SHP77 treated with DMSO at 0.1 percent for 48 hours (cell line): ENCODE results near the gene GAPDH.
"Not testable (repeated sequence)": the region's sequence is repeated elsewhere in the genome, so short reads cannot be mapped to it uniquely, and the experiment has no call there.

Experiments used
- DNase-seq: peaks from one replicate; lab custom pipeline; 2025; lab: John Stamatoyannopoulos, UW

Gene GAPDH

DNA sequence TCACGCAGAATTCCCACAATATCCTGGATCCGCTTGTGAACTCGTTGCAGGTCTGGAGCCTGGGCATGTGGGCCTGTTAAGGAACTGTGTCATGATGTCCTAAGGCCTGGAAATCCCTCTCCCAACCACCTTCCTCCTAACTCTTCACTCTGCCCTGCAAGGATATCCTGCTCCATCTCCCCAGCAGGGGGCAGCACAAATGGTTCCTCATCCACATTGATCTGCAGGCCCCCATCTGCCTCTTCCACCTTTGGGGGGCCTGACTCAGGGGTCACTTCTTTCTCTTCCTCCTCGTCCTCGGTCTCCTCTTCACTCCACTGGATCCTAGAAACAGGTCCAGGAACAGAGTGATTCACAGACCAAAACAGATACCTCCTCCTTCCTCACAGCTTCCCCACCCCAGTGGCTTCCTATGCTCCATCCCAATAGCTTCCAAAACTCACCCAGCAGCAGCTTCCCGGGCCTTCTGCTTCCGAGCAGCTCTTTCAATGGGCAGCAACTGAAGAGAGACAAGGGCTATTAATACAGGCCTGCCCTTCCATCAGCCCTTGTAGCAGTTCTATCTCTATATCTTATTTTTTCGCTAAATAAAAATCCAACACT is 29.2 kb downstream of the GAPDH start:
- no peak for DNase-seq

DNA sequence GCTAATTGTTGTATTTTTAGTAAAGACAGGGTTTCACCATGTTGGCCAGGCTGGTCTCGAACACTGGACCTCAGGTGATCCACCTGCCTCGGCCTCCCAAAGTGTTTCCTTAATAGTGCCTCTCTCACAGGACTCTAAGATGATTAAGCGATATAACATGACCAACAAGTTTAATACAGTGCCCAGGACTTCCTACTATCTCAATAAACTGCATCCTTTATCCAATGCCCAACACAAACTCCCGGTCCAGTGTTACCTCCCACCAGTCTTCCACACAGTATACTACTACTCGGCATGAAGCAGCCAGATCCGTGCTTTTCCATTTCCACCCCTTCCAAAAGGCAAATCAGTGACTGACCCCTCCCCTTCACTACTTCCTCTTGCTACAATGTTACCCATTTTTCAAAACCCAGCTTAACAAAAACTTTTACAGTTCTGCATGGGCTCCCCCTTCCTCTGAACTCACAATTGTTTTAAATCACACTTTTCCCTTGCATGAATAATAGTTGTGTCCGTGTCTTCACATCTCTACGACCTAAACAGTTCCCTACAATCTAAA is 32.9 kb downstream of the GAPDH start:
- DNase-seq = no peak

DNA sequence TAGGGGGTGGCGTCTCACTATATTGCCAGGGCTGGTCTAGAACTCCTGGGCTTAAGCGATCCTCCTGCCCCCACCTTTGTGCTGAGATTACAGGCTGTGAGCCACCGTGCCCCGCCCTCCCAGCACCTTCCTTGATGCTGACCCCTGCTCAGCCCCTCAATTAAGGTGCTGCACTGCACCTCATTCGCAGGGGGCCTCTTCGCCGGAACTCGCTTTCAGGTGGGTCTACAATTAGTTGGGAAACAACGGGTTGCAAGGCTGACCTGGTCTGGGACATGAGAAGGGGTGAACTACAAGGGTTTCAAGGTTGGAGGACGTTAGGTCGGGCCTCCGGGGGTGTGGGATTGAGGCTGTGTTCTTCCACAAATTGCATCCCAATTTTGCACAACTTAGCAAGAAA is 35.0 kb downstream of the GAPDH start:
- no peak for DNase-seq

- no peak for DNase-seq
Observed at GRCh38 chr12:6569786-6570185, 35.5 kb downstream of the GAPDH start.

DNA sequence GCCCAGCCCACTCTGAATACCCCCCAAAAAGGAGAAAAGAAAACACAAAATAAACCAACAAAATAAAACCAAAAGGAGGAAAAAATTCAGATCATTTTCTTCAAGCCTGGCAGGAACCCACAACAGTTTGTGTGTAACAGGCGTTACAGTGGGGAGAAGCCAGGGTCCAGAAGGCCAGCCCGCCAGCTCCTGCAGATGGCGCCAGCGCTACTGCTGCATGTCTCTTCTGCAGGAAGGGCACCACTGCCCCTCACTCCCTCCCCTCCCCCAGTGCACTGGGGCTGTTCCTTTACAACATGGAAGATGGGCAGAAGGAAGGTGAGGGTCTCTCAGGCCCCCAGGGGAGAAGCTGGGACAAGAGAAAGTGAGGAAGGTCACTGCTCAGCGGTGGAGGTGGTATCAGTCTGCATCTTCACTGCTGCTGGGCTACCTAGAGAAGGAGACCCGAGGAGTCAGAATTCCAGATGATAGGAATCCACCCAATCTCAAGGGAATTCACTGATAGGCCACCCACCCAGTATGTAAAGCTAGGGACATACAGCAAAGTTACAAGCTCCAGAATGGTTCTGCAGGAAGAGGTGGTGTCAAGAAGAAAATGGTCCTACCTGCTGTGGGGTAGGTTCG is 36.1 kb downstream of the GAPDH start:
- no peak for DNase-seq

DNA sequence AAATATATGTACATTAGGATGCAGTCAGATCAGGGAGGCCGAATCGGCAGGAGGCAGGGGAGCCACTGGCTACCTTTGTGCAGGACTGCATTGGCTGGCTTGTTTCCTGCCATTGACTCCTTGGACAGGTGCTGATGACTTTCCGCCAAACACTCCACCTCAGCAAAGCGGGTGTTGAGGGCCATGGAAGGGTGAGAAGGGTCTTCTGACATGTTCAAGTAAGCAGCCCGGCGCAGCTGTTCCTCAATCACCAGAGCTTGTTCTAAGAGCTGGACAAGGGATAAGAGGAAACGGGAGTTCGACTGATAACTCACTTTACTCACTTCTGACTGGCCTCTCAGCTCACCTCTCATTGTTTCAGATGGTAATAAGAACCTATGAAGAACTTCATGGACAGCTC is 38.7 kb downstream of the GAPDH start:
- DNase-seq = no peak

- DNase-seq = no peak
Observed at GRCh38 chr12:6574576-6575295, 40.4 kb downstream of the GAPDH start.

DNA sequence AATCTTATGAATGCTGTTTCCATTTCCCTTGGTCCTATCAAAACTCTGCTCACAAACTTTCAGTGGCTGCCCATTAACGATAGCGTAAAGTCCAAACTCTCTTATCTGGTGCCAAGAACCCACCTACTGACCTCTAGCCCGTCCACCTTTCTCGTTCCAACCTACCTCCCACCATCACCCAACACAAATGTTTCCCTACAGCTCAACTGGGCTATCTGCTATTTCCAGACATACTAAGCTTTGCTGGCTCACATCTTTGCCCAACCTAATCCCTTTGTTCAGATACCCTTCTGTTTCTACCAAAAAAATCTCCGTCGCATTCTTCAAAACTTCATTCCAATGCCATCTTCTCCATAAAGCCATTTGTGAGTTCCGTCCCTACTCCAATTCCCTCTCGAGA is 41.3 kb downstream of the GAPDH start:
- DNase-seq = no peak

- DNase-seq = no peak
Observed at GRCh38 chr12:6582196-6582595, 47.9 kb downstream of the GAPDH start.

DNA sequence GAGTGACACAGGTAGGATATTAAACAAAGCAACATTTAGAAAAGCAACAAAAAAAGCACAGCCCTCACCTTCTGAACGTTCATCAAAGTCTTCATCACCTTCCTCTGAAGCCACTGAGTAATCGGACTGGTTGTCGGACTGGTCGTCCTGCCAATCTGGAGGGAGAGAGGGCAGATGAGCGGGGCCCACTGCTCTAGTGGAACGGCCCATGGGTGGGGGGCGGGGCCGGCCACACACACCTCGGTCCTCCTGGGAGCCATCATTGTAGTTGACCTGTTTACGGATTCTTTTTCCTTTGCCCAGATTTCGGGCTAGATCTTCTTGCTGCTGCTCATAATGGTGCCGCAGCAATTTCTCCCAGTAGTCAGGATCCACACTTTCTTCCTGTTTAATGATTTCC is 48.6 kb downstream of the GAPDH start:
- DNase-seq = no peak

- DNase-seq = no peak
Observed at GRCh38 chr12:6584293-6584692, 50.0 kb downstream of the GAPDH start.

DNA sequence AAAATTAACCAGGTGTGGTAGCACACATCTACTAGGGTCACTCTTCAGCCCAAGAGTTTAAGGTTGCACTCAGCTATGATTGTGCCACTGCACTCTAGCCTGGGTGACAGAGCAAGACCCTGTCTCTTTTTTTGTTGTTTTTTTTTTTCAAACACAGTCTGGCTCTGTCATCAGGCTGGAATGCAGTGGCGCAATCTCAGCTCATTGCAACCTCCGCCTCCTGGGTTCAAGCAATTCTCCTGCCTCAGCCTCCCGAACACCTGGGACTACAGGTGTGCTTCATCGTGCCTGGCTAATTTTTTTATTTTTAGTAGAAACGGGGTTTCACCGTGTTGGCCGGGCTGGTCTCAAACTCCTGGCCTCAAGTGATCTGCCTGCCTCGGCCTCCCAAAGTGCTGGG is 52.3 kb downstream of the GAPDH start:
- DNase-seq = not testable (repeated sequence)
